HL-60 (cell line): Measurements from ENCODE around the gene FHIT.

Source experiments
- DNase-seq, 2 experiments: peaks; one replicate each; pipeline ENCODE4 v3.0.0-alpha.2; 2010 to 2020; ENCODE audit warnings: low read depth in 1 of 2, low spot score in 1 of 2
- H3K27ac ChIP-seq: fragments of 250-450 bp; sonication (Bioruptor Pico); replicated peaks from 2 replicates; pipeline ENCODE4 v1.5.1; 2020; ENCODE audit warnings: mild to moderate bottlenecking, moderate library complexity
- H3K27me3 ChIP-seq: fragments of 250-450 bp; sonication (Bioruptor Pico); 2 replicates; pipeline ENCODE4 v1.5.1; 2021; ENCODE audit warnings: mild to moderate bottlenecking, moderate library complexity; ENCODE audit not compliant: insufficient read depth, poor library complexity, severe bottlenecking
- H3K4me3 ChIP-seq: replicated peaks from 2 replicates; pipeline ENCODE4 v1.5.1; 2011; ENCODE audit warnings: mild to moderate bottlenecking, control low read depth, low read length; ENCODE audit not compliant: insufficient read depth
- CTCF ChIP-seq: IDR thresholded peaks from one replicate; pipeline ENCODE4 v1.5.1; 2011; ENCODE audit warnings: low read length, control low read depth, inconsistent platforms; ENCODE audit not compliant: insufficient read depth
- GABPA ChIP-seq: IDR thresholded peaks from 2 replicates; pipeline ENCODE4 v1.6.1; 2012; ENCODE audit warnings: low read depth
- POLR2AphosphoS5 ChIP-seq: IDR thresholded peaks from 2 replicates; pipeline ENCODE4 v1.6.1; 2012; ENCODE audit warnings: low read depth
- REST ChIP-seq: IDR thresholded peaks from 2 replicates; pipeline ENCODE4 v1.6.1; 2012; ENCODE audit warnings: low read depth; ENCODE audit not compliant: insufficient replicate concordance
- SPI1 ChIP-seq: IDR thresholded peaks from 2 replicates; pipeline ENCODE4 v1.6.1; 2012; ENCODE audit warnings: low read depth, mild to moderate bottlenecking, borderline replicate concordance

Gene FHIT

GRCh38 chr3:59749291-59749690 lies 1502.0 kb downstream of the FHIT start:
- no peaks in the 10 kb centered on the region for H3K27me3 ChIP-seq
- TF ChIP-seq SPI1 (peak; percentile 64; the same call in 1 of the 2 replicates), REST (no peak)
- H3K4me3 ChIP-seq: no peak overlapping the region
- H3K27ac ChIP-seq: peak overlapping the region; percentile 53
- DNase-seq: peak; percentile 65 to 75

- no peak overlapping the region for H3K27ac ChIP-seq
Measured at GRCh38 chr3:59746585-59746984, 1504.7 kb downstream of the FHIT start.

GRCh38 chr3:59737241-59737640 lies 1514.0 kb downstream of the FHIT start:
- TF ChIP-seq REST: no peak
- TF ChIP-seq GABPA: no peak
- TF ChIP-seq POLR2AphosphoS5: no peak
- no peak for TF ChIP-seq SPI1
- no peak for TF ChIP-seq CTCF

More at GRCh38 chr3:59746585-59746984, 1504.7 kb downstream of the FHIT start:
- TF ChIP-seq SPI1: no peak
- TF ChIP-seq REST: no peak
- no peak for TF ChIP-seq GABPA
- no peak for TF ChIP-seq CTCF
- TF ChIP-seq POLR2AphosphoS5: no peak
- no peak for DNase-seq
- Histone ChIP-seq H3K27me3 (no peaks in the 10 kb centered on the region), H3K4me3 (no peak overlapping the region)

More at GRCh38 chr3:59737241-59737640, 1514.0 kb downstream of the FHIT start:
- no peak for DNase-seq
- no peaks in the 10 kb centered on the region for H3K27me3 ChIP-seq
- no peak overlapping the region for H3K4me3 ChIP-seq
- H3K27ac ChIP-seq: no peak overlapping the region
